Stimulated activated CD8-positive, alpha-beta memory T cell treated with anti-CD3 and anti-CD28 coated beads, Interleukin-7, amount 100 ng/mL, for 24 hours (primary cell): ENCODE data around the gene USP28.
"Not testable (repeated sequence)": the region's sequence is repeated elsewhere in the genome, so short reads cannot be mapped to it uniquely, and the experiment has no call there.

Source experiments
- DNase-seq: peaks from one replicate; pipeline ENCODE4 v3.0.0-alpha.2; 2020; ENCODE audit warnings: low read depth

USP28 gene

GRCh38 chr11:113773416-113774173 lies 101.8 kb downstream of the USP28 start, which contains the start of gene ZW10:
ZW10 (minus strand) TSS chr11:113773692; CDS start chr11:113773666, 26 bp downstream.
- DNase-seq = peak; percentile 78

- no peak for DNase-seq
Observed at GRCh38 chr11:113773092-113773415, 102.3 kb downstream of the USP28 start.

GRCh38 chr11:113771964-113772363 lies 103.4 kb downstream of the USP28 start:
- no peak for DNase-seq

GRCh38 chr11:113764527-113765219 lies 110.7 kb downstream of the USP28 start:
- DNase-seq = no peak

- DNase-seq = not testable (repeated sequence)
Observed at GRCh38 chr11:113763040-113763439, 112.3 kb downstream of the USP28 start.

GRCh38 chr11:113760241-113760640 lies 115.1 kb downstream of the USP28 start:
- DNase-seq = no peak

GRCh38 chr11:113752932-113753331 lies 122.4 kb downstream of the USP28 start:
- no peak for DNase-seq
